ENCODE data around the gene KIF1C. TPM values are rescaled to one million over a fixed set of nuclear protein-coding genes. Genes with fewer than 3 reads are reported as not detected.

KIF1C gene
- total RNA-seq, 2 donors from 2014 or later = 195 to 291 TPM

GRCh38 chr17:4986403-4986802 lies 11.3 kb upstream of the KIF1C start:
- Histone ChIP-seq H3K9ac (ENCODE audit: low read depth in 2 of 2, low read length in 2 of 2) (peak overlapping the region; percentile 92 to 99), H3K4me1 (peaks cover 9% of the 10 kb centered on the region), H3K27me3 (no peaks in the 10 kb centered on the region), H3K4me3 (peak overlapping the region; percentile 95), H3K27ac (peak overlapping the region; percentile 96), H3K9me3 (no peaks in the 10 kb centered on the region), H3K36me3 (peaks cover 5% of the 10 kb centered on the region)
- no peak for TF ChIP-seq CTCF (IDR thresholded peaks at IDR 0.05)
- intact Hi-C loops (cut with DNase I) = no loop called here
- peak; percentile 57 for DNase-seq

GRCh38 chr17:4986951-4987766 lies 10.6 kb upstream of the KIF1C start, which contains the start of gene CAMTA2:
Gene CAMTA2, minus strand, starts transcription at chr17:4987675. Its CDS starts 1,453 bp downstream, at chr17:4986222.
- Histone ChIP-seq H3K36me3 (peaks cover 5% of the 10 kb centered on the region), H3K4me1 (peaks cover 9% of the 10 kb centered on the region), H3K4me3 (peak within 1 kb of the TSS; percentile 95), H3K27me3 (no peaks in the 10 kb centered on the region), H3K9me3 (no peaks in the 10 kb centered on the region), H3K9ac (ENCODE audit: low read depth in 2 of 2, low read length in 2 of 2) (peak within 1 kb of the TSS; percentile 92 to 99), H3K27ac (peak within 1 kb of the TSS; percentile 96)
- DNase-seq = peak; percentile 94
- intact Hi-C loops (cut with DNase I) = no loop called here
- TF ChIP-seq CTCF (IDR thresholded peaks at IDR 0.05) = peak; percentile 72

GRCh38 chr17:4987767-4988567 lies 9.8 kb upstream of the KIF1C start:
- peak overlapping the region; percentile 96 for H3K27ac ChIP-seq
- no peaks in the 10 kb centered on the region for H3K9me3 ChIP-seq
- H3K36me3 ChIP-seq = peaks cover 5% of the 10 kb centered on the region
- peak overlapping the region; percentile 95 for H3K4me3 ChIP-seq
- TF ChIP-seq CTCF (IDR thresholded peaks at IDR 0.05) = no peak
- intact Hi-C loops (cut with DNase I) = no loop called here
- no peaks in the 10 kb centered on the region for H3K27me3 ChIP-seq
- H3K4me1 ChIP-seq = peaks cover 9% of the 10 kb centered on the region
- peak overlapping the region; percentile 92 to 99 for H3K9ac ChIP-seq (ENCODE audit: low read depth in 2 of 2, low read length in 2 of 2)
- DNase-seq = no peak

GRCh38 chr17:4994081-4994595 lies 3.6 kb upstream of the KIF1C start:
- intact Hi-C loops (cut with DNase I) = no loop called here
- no peak overlapping the region for H3K27ac ChIP-seq
- H3K9me3 ChIP-seq = no peaks in the 10 kb centered on the region
- TF ChIP-seq CTCF (IDR thresholded peaks at IDR 0.05) = no peak
- no peaks in the 10 kb centered on the region for H3K27me3 ChIP-seq
- H3K36me3 ChIP-seq = no peaks in the 10 kb centered on the region
- H3K4me3 ChIP-seq = no peak overlapping the region
- H3K9ac ChIP-seq (ENCODE audit: low read depth in 2 of 2, low read length in 2 of 2) = no peak overlapping the region
- H3K4me1 ChIP-seq = peaks cover 7% of the 10 kb centered on the region
- DNase-seq = no peak

- Histone ChIP-seq H3K27me3 (no peaks in the 10 kb centered on the region), H3K27ac (peak overlapping the region; percentile 83), H3K9me3 (no peaks in the 10 kb centered on the region), H3K36me3 (peaks cover 12% of the 10 kb centered on the region), H3K4me1 (peaks cover 14% of the 10 kb centered on the region), H3K4me3 (peak overlapping the region; percentile 99), H3K9ac (ENCODE audit: low read depth in 2 of 2, low read length in 2 of 2) (peak overlapping the region; percentile 91 to 98)
- peak; percentile 53 for DNase-seq
- no peak for TF ChIP-seq CTCF (IDR thresholded peaks at IDR 0.05)
- intact Hi-C loops (cut with DNase I) = loop anchor here (5.0 kb wide), 1 partner anchor 61 kb away; no protein-coding TSS in a partner anchor
These were observed 429 bp downstream of the KIF1C start for GRCh38 chr17:4998027-4998731.

All from colonic mucosa (tissue), 4 donors.